HepG2 (cell line): Measurements from ENCODE around the gene ALG3. TPM values are rescaled to one million over a fixed set of nuclear protein-coding genes. Genes with fewer than 3 reads are reported as not detected.
A peak's percentile ranks its signal among the peaks of the same experiment; 100 is the strongest.

Experiments
- MAFK ChIP-seq, 2 experiments: IDR thresholded peaks in 1 of 2; conservative IDR thresholded peaks in 1 of 2; 2 replicates each; pipeline ENCODE4 v1.6.1; 2011; ENCODE audit warnings: improper control_type of control experiment in 2 of 2, low read length in 2 of 2
- NFE2 ChIP-seq: sonication (generic); formaldehyde crosslinking; IDR thresholded peaks from 2 replicates; pipeline ENCODE4 v1.4.0; 2020; ENCODE audit warnings: missing genetic modification reagents
- NFE2L1 ChIP-seq: sonication (generic); formaldehyde crosslinking; IDR thresholded peaks from 2 replicates; pipeline ENCODE4 v1.4.0; 2020; ENCODE audit warnings: missing genetic modification reagents, mild to moderate bottlenecking, borderline replicate concordance
- NFYC ChIP-seq: IDR thresholded peaks from 2 replicates; pipeline ENCODE4 v1.6.1; 2016; ENCODE audit warnings: missing genetic modification reagents, missing compliant biosample characterization
- PAX8 ChIP-seq: sonication (generic); formaldehyde crosslinking; IDR thresholded peaks from 2 replicates; pipeline ENCODE4 v1.8.0; 2022; ENCODE audit warnings: mild to moderate bottlenecking, missing genetic modification reagents, borderline replicate concordance
- SCMH1 ChIP-seq: sonication (generic); formaldehyde crosslinking; IDR thresholded peaks from 2 replicates; pipeline ENCODE4 v1.9.0; 2021; ENCODE audit warnings: missing genetic modification reagents, mild to moderate bottlenecking, borderline replicate concordance
- SIX1 ChIP-seq: sonication (generic); formaldehyde crosslinking; IDR thresholded peaks from 2 replicates; pipeline ENCODE4 v1.4.0; 2020; ENCODE audit warnings: missing genetic modification reagents, borderline replicate concordance
- TOE1 ChIP-seq: sonication (generic); formaldehyde crosslinking; IDR thresholded peaks from 2 replicates; pipeline ENCODE4 v1.4.0; 2020; ENCODE audit warnings: mild to moderate bottlenecking, missing genetic modification reagents
- ZBTB38 ChIP-seq: sonication (generic); formaldehyde crosslinking; IDR thresholded peaks from 2 replicates; pipeline ENCODE4 v1.5.1; 2020; ENCODE audit warnings: mild to moderate bottlenecking, missing genetic modification reagents
- ZFYVE20 ChIP-seq: sonication (generic); formaldehyde crosslinking; IDR thresholded peaks from 2 replicates; pipeline ENCODE4 v1.8.0; 2023; ENCODE audit warnings: low read depth, mild to moderate bottlenecking, moderate library complexity, missing genetic modification reagents, borderline replicate concordance
- ZNF431 ChIP-seq: sonication (generic); formaldehyde crosslinking; IDR thresholded peaks from 2 replicates; pipeline ENCODE4 v1.9.0; 2022; ENCODE audit warnings: missing genetic modification reagents, low read depth, mild to moderate bottlenecking, borderline replicate concordance
- ZNF878 ChIP-seq: sonication (generic); formaldehyde crosslinking; IDR thresholded peaks from 2 replicates; pipeline ENCODE4 v1.8.1; 2023; ENCODE audit warnings: mild to moderate bottlenecking, missing genetic modification reagents, moderate library complexity
- polyA plus RNA-seq, 8 experiments: library from polyadenylated mRNA; depleted of rRNA in 3 of 8; stranded (reverse) in 7 of 8; unstranded in 1 of 8; fragments of >200 nt; fragmentation: Illumina TruSeq in 4 of 8; extraction: Trizol in 4 of 8; gene quantifications; 2 replicates each; pipeline versions ENCODE4 v1.2.1 to v1.2.3, GENCODE V29; 2011 to 2016; ENCODE audit warnings: low read depth in 4 of 8, missing spikeins in 1 of 8, mixed read lengths in 1 of 8; ENCODE audit not compliant: insufficient read depth in 1 of 8
- total RNA-seq, 5 experiments: library from RNA; depleted of rRNA; stranded (reverse); fragments of >200 nt; fragmentation: Illumina TruSeq; extraction: Trizol; gene quantifications; 2 replicates each; pipeline ENCODE4 v1.2.3, GENCODE V29; 2016; ENCODE audit warnings: low read depth in 1 of 5
- TF ChIP-seq, protein P1 (sequence below): sonication (generic); formaldehyde crosslinking; IDR thresholded peaks from 2 replicates; pipeline ENCODE4 v1.4.0; 2020; ENCODE audit warnings: missing genetic modification reagents, mild to moderate bottlenecking, borderline replicate concordance
- TF ChIP-seq, protein P2 (sequence below): sonication (generic); formaldehyde crosslinking; IDR thresholded peaks from 2 replicates; pipeline ENCODE4 v1.5.0; 2020; ENCODE audit warnings: mild to moderate bottlenecking, missing genetic modification reagents
- TF ChIP-seq, protein P3 (sequence below): sonication (generic); formaldehyde crosslinking; IDR thresholded peaks from 2 replicates; pipeline ENCODE4 v1.4.0; 2020; ENCODE audit warnings: missing genetic modification reagents
- TF ChIP-seq, protein P4 (sequence below): sonication (generic); formaldehyde crosslinking; IDR thresholded peaks from 2 replicates; pipeline ENCODE4 v1.4.0; 2020; ENCODE audit warnings: missing genetic modification reagents
- TF ChIP-seq, protein P5 (sequence below): sonication (generic); formaldehyde crosslinking; IDR thresholded peaks from 2 replicates; pipeline ENCODE4 v1.4.0; 2020; ENCODE audit warnings: mild to moderate bottlenecking, missing genetic modification reagents
- TF ChIP-seq, protein P6 (sequence below): sonication (generic); formaldehyde crosslinking; IDR thresholded peaks from 2 replicates; pipeline ENCODE4 v1.5.1; 2020; ENCODE audit warnings: missing genetic modification reagents, mild to moderate bottlenecking, borderline replicate concordance

ALG3 gene
- total and polyA plus RNA-seq, 2 of the 13 experiments (the other 11 are each of a cell fraction or from before 2014, with no cell fraction given) = 46.6 to 57.1 TPM

DNA sequence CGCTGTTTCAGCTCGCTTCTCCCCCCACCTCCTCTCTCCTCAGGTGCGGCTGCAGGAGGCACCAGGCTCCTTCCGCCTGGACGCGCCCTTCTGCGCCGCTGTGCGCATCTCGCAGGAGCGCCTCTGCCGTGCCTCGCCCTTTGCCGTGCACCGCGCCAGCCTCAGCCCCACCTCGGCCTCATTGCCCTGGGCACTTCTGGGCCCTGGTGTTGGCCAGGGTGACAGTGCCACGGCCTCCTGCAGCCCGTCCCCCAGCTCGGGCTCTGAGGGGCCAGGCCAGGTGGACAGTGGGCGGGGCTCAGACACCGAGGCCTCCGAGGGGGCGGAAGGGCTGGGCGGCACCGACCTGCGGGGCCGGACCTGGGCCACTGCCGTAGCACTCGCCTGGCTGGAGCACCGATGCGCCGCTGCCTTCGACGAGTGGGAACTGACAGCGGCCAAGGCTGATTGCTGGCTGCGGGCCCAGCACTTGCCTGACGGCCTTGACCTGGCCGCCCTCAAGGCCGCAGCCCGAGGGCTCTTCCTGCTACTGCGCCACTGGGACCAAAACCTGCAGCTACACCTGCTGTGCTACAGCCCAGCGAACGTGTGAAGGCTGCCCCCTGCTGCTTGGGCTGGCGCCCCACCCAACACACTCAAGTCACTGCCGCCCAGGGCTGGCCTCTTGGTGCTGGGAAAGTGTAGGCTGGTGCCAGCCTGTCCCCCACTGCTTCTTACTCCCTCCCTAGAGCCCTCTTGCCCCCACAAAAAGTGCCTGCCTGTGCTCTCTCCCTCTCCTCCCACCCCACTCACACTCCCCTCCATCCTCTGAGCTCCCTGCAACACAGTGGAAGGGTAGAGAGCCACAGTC lies 7.1 kb downstream of the ALG3 start (continued):
- TF ChIP-seq NFYC (CRISPR knock-in tag) = no peak
- peak; percentile 75; the same call in 1 of the 2 replicates for TF ChIP-seq NFE2L1 (CRISPR knock-in tag)
- TF ChIP-seq, protein P1, sequence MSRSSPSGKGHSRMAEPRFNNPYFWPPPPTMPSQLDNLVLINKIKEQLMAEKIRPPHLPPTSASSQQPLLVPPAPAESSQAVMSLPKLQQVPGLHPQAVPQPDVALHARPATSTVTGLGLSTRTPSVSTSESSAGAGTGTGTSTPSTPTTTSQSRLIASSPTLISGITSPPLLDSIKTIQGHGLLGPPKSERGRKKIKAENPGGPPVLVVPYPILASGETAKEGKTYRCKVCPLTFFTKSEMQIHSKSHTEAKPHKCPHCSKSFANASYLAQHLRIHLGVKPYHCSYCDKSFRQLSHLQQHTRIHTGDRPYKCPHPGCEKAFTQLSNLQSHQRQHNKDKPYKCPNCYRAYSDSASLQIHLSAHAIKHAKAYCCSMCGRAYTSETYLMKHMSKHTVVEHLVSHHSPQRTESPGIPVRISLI (CRISPR knock-in tag) = peak; percentile 80
- peak; percentile 86; the same call in 1 of the 2 replicates for TF ChIP-seq ZNF431 (CRISPR knock-in tag)
- no peak for TF ChIP-seq NFE2 (CRISPR knock-in tag)
- TF ChIP-seq PAX8 (CRISPR knock-in tag) = 0 out of 2 replicates have a peak, but pooled peaks have one; percentile 90
- TF ChIP-seq ZFYVE20 (CRISPR knock-in tag) = no peak
- TF ChIP-seq, protein P2, sequence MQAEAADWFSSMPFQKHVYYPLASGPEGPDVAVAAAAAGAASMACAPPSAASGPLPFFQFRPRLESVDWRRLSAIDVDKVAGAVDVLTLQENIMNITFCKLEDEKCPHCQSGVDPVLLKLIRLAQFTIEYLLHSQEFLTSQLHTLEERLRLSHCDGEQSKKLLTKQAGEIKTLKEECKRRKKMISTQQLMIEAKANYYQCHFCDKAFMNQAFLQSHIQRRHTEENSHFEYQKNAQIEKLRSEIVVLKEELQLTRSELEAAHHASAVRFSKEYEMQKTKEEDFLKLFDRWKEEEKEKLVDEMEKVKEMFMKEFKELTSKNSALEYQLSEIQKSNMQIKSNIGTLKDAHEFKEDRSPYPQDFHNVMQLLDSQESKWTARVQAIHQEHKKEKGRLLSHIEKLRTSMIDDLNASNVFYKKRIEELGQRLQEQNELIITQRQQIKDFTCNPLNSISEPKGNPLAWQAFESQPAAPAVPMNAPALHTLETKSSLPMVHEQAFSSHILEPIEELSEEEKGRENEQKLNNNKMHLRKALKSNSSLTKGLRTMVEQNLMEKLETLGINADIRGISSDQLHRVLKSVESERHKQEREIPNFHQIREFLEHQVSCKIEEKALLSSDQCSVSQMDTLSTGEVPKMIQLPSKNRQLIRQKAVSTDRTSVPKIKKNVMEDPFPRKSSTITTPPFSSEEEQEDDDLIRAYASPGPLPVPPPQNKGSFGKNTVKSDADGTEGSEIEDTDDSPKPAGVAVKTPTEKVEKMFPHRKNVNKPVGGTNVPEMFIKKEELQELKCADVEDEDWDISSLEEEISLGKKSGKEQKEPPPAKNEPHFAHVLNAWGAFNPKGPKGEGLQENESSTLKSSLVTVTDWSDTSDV (CRISPR knock-in tag) = no peak
- TF ChIP-seq, protein P3, sequence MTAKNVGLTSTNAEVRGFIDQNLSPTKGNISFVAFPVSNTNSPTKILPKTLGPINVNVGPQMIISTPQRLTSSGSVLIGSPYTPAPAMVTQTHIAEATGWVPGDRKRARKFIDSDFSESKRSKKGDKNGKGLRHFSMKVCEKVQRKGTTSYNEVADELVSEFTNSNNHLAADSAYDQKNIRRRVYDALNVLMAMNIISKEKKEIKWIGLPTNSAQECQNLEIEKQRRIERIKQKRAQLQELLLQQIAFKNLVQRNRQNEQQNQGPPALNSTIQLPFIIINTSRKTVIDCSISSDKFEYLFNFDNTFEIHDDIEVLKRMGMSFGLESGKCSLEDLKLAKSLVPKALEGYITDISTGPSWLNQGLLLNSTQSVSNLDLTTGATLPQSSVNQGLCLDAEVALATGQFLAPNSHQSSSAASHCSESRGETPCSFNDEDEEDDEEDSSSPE = peak; percentile 77
- peak; percentile 51; the same call in 1 of the 2 replicates for TF ChIP-seq ZNF878
- TF ChIP-seq, protein P4, sequence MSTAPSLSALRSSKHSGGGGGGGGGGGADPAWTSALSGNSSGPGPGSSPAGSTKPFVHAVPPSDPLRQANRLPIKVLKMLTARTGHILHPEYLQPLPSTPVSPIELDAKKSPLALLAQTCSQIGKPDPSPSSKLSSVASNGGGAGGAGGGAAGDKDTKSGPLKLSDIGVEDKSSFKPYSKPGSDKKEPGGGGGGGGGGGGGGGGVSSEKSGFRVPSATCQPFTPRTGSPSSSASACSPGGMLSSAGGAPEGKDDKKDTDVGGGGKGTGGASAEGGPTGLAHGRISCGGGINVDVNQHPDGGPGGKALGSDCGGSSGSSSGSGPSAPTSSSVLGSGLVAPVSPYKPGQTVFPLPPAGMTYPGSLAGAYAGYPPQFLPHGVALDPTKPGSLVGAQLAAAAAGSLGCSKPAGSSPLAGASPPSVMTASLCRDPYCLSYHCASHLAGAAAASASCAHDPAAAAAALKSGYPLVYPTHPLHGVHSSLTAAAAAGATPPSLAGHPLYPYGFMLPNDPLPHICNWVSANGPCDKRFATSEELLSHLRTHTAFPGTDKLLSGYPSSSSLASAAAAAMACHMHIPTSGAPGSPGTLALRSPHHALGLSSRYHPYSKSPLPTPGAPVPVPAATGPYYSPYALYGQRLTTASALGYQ (CRISPR knock-in tag) = peak; percentile 84
- TF ChIP-seq, protein P5, sequence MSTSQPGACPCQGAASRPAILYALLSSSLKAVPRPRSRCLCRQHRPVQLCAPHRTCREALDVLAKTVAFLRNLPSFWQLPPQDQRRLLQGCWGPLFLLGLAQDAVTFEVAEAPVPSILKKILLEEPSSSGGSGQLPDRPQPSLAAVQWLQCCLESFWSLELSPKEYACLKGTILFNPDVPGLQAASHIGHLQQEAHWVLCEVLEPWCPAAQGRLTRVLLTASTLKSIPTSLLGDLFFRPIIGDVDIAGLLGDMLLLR = no peak; the same call in 1 of the 2 replicates
- peak; percentile 46; the same call in 1 of the 2 replicates for TF ChIP-seq SIX1 (CRISPR knock-in tag)
- TF ChIP-seq ZBTB38 (CRISPR knock-in tag) = peak; percentile 82; the same call in 1 of the 2 replicates
- TF ChIP-seq MAFK (conservative IDR thresholded peaks at IDR 0.05 in 1 of 2, IDR thresholded peaks at IDR 0.05 in 1 of 2; ENCODE audit: low read length in 2 of 2) = no peak
- 0 out of 2 replicates have a peak, but pooled peaks have one; percentile 27 for TF ChIP-seq TOE1 (CRISPR knock-in tag)
- no peak for TF ChIP-seq SCMH1 (CRISPR knock-in tag)
- TF ChIP-seq, protein P6, sequence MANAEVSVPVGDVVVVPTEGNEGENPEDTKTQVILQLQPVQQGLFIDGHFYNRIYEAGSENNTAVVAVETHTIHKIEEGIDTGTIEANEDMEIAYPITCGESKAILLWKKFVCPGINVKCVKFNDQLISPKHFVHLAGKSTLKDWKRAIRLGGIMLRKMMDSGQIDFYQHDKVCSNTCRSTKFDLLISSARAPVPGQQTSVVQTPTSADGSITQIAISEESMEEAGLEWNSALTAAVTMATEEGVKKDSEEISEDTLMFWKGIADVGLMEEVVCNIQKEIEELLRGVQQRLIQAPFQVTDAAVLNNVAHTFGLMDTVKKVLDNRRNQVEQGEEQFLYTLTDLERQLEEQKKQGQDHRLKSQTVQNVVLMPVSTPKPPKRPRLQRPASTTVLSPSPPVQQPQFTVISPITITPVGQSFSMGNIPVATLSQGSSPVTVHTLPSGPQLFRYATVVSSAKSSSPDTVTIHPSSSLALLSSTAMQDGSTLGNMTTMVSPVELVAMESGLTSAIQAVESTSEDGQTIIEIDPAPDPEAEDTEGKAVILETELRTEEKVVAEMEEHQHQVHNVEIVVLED (CRISPR knock-in tag) = peak; percentile 71; the same call in 1 of the 2 replicates
